Activated T-helper 1 cell treated with anti-CD3 and anti-CD28 coated beads, Interleukin-12 subunit alpha, Interleukin-12 subunit beta, Interleukin-2, Interleukin-4 antibody, amounts not matched to agents 30 ng/mL and 10 ng/mL and 1 ng/mL, durations not matched to agents 14 hours and 24 hours and 36 hours (primary cell): ENCODE measurements around the gene DRAM1. TPM values are rescaled to one million over a fixed set of nuclear protein-coding genes. Genes with fewer than 3 reads are reported as not detected.
A peak's percentile ranks its signal among the peaks of the same experiment; 100 is the strongest.
"Not testable (repeated sequence)": the region's sequence is repeated elsewhere in the genome, so short reads cannot be mapped to it uniquely, and the experiment has no call there.

Experiments used
- DNase-seq: peaks from one replicate; pipeline ENCODE4 v3.0.0; 2021; ENCODE audit warnings: low spot score
- H3K27ac Mint-ChIP-seq: one replicate; pipeline ENCODE4 v1.8.0; 2021; ENCODE audit warnings: mild to moderate bottlenecking, mixed read lengths
- H3K27me3 Mint-ChIP-seq: one replicate; pipeline ENCODE4 v1.8.0; 2022; ENCODE audit warnings: mild to moderate bottlenecking, moderate library complexity, mixed read lengths; ENCODE audit not compliant: insufficient read depth
- H3K36me3 Mint-ChIP-seq: one replicate; pipeline ENCODE4 v1.8.0; 2021; ENCODE audit warnings: low read depth, mixed read lengths
- H3K4me1 Mint-ChIP-seq: one replicate; pipeline ENCODE4 v1.8.0; 2021; ENCODE audit warnings: low read depth, mixed read lengths
- H3K4me3 Mint-ChIP-seq: one replicate; pipeline ENCODE4 v1.8.0; 2021; ENCODE audit warnings: mild to moderate bottlenecking, moderate library complexity, mixed read lengths
- H3K9me3 Mint-ChIP-seq: one replicate; pipeline ENCODE4 v1.8.0; 2021; ENCODE audit warnings: mixed read lengths
- intact Hi-C: fragments of 100-400 bp; cut with micrococcal nuclease; formaldehyde crosslinking; loops from one replicate; pipeline ENCODE4 v1.15.1; 2024
- total RNA-seq: library from RNA; stranded (reverse); gene quantifications from 2 replicates; pipeline ENCODE4 v1.2.3, GENCODE V29; 2022

The DRAM1 gene
- total RNA-seq, 1 donor from 2014 or later: 4.1 TPM

DNA sequence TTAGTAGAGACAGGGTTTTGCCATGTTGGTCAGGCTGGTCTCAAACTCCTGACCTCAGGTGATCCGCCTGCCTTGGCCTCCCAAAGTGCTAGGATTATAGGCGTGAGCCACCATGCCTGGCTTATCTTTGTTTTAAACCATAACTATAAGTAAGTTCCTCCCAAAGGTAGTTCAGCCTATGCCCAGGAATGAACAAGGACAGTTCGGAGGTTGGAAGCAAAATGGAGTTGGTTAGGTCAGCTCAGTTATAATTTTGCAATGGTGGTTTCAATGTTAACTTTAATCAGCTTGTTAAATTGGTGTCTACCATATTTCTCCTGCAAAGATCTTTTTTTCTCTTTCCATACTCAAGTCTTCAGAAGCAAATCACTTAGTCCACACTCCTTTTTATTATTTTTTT lies 9.8 kb upstream of the DRAM1 start:
- H3K36me3 Mint-ChIP-seq, intact Hi-C loops, DNase-seq, H3K4me3 Mint-ChIP-seq, H3K4me1 Mint-ChIP-seq, H3K27me3 Mint-ChIP-seq, H3K9me3 Mint-ChIP-seq, H3K27ac Mint-ChIP-seq: not testable (repeated sequence)

DNA sequence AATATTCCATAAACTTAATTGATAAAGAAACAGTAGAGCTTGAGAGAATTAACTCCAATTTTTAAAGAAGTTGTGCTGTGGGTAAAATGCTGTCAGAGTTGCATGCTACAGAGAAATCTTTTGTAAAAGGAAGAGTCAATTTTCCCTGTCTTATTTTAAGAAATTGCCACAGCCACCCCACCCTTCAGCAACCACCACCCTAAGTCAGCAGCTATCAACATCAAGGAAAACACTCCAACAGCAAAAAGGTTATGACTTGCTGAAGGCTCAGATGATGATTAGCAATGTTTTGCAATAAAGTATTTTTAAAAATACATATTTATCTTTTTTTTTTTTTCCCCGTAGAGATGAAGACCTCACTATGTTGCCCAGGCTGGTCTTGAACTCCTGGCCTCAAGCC lies 6.5 kb upstream of the DRAM1 start:
- intact Hi-C loops: no loop called here
- H3K9me3 Mint-ChIP-seq: no peaks in the 10 kb centered on the region
- no peak for DNase-seq
- H3K27me3 Mint-ChIP-seq: no peaks in the 10 kb centered on the region
- H3K27ac Mint-ChIP-seq: no peak overlapping the region
- H3K36me3 Mint-ChIP-seq: no peaks in the 10 kb centered on the region
- H3K4me3 Mint-ChIP-seq: no peak overlapping the region
- no peaks in the 10 kb centered on the region for H3K4me1 Mint-ChIP-seq

DNA sequence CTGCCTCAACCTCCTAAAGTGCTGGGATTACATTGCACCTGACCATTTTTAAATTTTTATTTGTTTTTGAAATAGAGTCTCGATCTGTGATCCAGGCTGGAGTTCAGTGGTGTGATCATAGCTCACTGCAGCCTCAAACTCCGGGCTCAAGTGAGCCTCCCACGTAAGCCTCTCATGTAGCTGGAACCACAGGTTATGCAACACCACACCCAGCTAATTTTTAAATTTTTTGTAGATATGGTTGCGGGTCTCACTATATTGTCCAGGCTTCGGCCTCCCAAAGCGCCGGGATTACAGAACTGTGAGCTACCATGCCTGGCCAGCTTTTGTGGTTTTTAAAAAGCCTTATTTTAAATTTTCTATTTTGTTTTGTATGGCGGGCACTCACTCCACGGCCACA lies 2.2 kb upstream of the DRAM1 start:
- no peak overlapping the region for H3K4me3 Mint-ChIP-seq
- DNase-seq: no peak
- H3K27ac Mint-ChIP-seq: no peak overlapping the region
- intact Hi-C loops: loop anchor here (5.0 kb wide), 3 partner anchors 83 to 607 kb away; partner anchors contain the start of genes ARL1 and IGF1
- peaks cover 7% of the 10 kb centered on the region for H3K36me3 Mint-ChIP-seq
- H3K9me3 Mint-ChIP-seq: no peaks in the 10 kb centered on the region
- H3K27me3 Mint-ChIP-seq: no peaks in the 10 kb centered on the region
- H3K4me1 Mint-ChIP-seq: peaks cover 12% of the 10 kb centered on the region

GRCh38 chr12:101876322-101876860 lies 989 bp upstream of the DRAM1 start:
- no peak for DNase-seq
- Mint-ChIP-seq H3K36me3 (peaks cover 9% of the 10 kb centered on the region), H3K27ac (peak overlapping the region; percentile 68), H3K4me1 (peaks cover 12% of the 10 kb centered on the region), H3K27me3 (no peaks in the 10 kb centered on the region), H3K4me3 (peak overlapping the region; percentile 90), H3K9me3 (no peaks in the 10 kb centered on the region)
- intact Hi-C loops: loop anchor here (2.0 to 5.0 kb wide), 4 partner anchors 84 to 606 kb away; partner anchors contain the start of genes ARL1, IGF1, NUP37 and PARPBP

GRCh38 chr12:101877806-101878242 lies 444 bp downstream of the DRAM1 start:
- Mint-ChIP-seq H3K36me3 (peaks cover 12% of the 10 kb centered on the region), H3K27me3 (no peaks in the 10 kb centered on the region), H3K4me3 (peak overlapping the region; percentile 90), H3K4me1 (peaks cover 12% of the 10 kb centered on the region), H3K9me3 (no peaks in the 10 kb centered on the region), H3K27ac (peak overlapping the region; percentile 83)
- intact Hi-C loops: loop anchor here (1.0 to 5.0 kb wide), 8 partner anchors 18 to 604 kb away; partner anchors contain the start of genes ARL1, IGF1, NUP37 and PARPBP
- DNase-seq: no peak

DNA sequence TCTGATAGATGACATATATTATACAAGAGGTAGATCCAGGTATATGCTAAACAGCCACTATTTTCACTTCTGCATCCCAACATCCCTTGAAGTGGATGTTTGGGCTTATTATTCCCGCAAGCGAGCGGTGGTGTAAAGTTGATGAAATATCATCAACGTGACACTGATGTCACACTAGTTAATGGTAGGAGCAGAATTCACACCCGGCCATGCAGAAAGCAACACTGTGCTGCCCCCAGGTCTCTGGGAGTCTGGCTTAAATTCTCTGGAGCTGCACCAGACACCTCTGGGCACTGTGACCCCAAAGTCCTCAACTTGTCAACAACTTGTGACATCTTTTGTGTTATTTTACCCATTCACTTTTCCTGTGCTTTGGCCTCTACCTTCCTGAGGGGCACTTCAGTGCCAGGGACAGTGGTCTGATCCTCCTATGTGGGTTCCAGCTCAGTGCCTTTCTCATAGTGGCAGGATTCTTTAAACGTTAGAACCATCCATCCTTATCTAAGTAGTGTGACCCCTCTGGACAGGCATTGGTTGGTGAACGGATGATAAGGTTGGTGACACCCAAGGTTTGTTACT lies 952 bp downstream of the DRAM1 start:
- Mint-ChIP-seq H3K9me3 (no peaks in the 10 kb centered on the region), H3K27me3 (no peaks in the 10 kb centered on the region), H3K36me3 (peaks cover 12% of the 10 kb centered on the region), H3K4me1 (peaks cover 12% of the 10 kb centered on the region), H3K4me3 (peak overlapping the region; percentile 90), H3K27ac (peak overlapping the region; percentile 83)
- intact Hi-C loops: loop anchor here (5.0 kb wide), 3 partner anchors 86 to 604 kb away; partner anchors contain the start of genes ARL1 and IGF1
- no peak for DNase-seq

- Mint-ChIP-seq H3K27me3 (no peaks in the 10 kb centered on the region), H3K4me3 (no peak overlapping the region), H3K27ac (no peak overlapping the region), H3K36me3 (peaks cover 12% of the 10 kb centered on the region), H3K9me3 (no peaks in the 10 kb centered on the region), H3K4me1 (peaks cover 12% of the 10 kb centered on the region)
- no peak for DNase-seq
- intact Hi-C loops: no loop called here
Measured at GRCh38 chr12:101880769-101881168, 3.4 kb downstream of the DRAM1 start.

- peaks cover 12% of the 10 kb centered on the region for H3K36me3 Mint-ChIP-seq
- peaks cover 12% of the 10 kb centered on the region for H3K4me1 Mint-ChIP-seq
- DNase-seq: no peak
- no peak overlapping the region for H3K4me3 Mint-ChIP-seq
- intact Hi-C loops: no loop called here
- H3K9me3 Mint-ChIP-seq: no peaks in the 10 kb centered on the region
- no peaks in the 10 kb centered on the region for H3K27me3 Mint-ChIP-seq
- no peak overlapping the region for H3K27ac Mint-ChIP-seq
Measured at GRCh38 chr12:101881228-101881627, 3.8 kb downstream of the DRAM1 start.

DNA sequence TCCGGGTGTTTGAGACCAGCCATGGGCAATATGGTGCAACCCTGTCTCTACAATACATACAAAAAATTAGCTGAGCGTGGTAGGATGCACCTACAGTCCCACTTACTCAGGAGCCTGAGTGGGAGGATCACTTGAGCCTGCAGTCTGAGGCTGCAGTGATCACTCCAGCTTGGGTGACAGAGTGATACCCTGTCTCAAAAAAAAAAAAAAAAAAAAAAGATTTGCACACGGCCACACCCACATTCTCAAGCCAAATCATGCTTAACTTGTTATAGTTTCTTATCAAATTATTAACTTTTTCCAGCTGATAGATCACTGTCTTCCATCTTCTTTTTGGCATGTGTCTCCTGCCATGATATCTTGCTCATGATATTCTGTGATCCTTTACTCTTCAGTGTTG lies 6.8 kb downstream of the DRAM1 start:
- Mint-ChIP-seq H3K36me3 (peaks cover 6% of the 10 kb centered on the region), H3K4me1 (peaks cover 2% of the 10 kb centered on the region), H3K4me3 (no peak overlapping the region), H3K27ac (no peak overlapping the region), H3K27me3 (no peaks in the 10 kb centered on the region), H3K9me3 (no peaks in the 10 kb centered on the region)
- no peak for DNase-seq
- intact Hi-C loops: no loop called here

- not testable (repeated sequence) for H3K9me3 Mint-ChIP-seq, H3K27ac Mint-ChIP-seq
Measured at GRCh38 chr12:101884781-101885340, 7.5 kb downstream of the DRAM1 start.

GRCh38 chr12:101885912-101886561 lies 8.7 kb downstream of the DRAM1 start:
- Mint-ChIP-seq H3K9me3 (no peaks in the 10 kb centered on the region), H3K27ac (no peak overlapping the region), H3K4me3 (no peak overlapping the region), H3K27me3 (no peaks in the 10 kb centered on the region), H3K36me3 (peaks cover 6% of the 10 kb centered on the region), H3K4me1 (peaks cover 5% of the 10 kb centered on the region)
- DNase-seq: no peak
- intact Hi-C loops: no loop called here

More at GRCh38 chr12:101884781-101885340, 7.5 kb downstream of the DRAM1 start:
- intact Hi-C loops, H3K36me3 Mint-ChIP-seq, H3K4me3 Mint-ChIP-seq, DNase-seq, H3K4me1 Mint-ChIP-seq, H3K27me3 Mint-ChIP-seq: not testable (repeated sequence)

- H3K9me3 Mint-ChIP-seq: no peaks in the 10 kb centered on the region
- H3K27me3 Mint-ChIP-seq: no peaks in the 10 kb centered on the region
- DNase-seq: no peak
- H3K36me3 Mint-ChIP-seq: no peaks in the 10 kb centered on the region
- H3K4me3 Mint-ChIP-seq: no peak overlapping the region
- peaks cover 5% of the 10 kb centered on the region for H3K4me1 Mint-ChIP-seq
- H3K27ac Mint-ChIP-seq: no peak overlapping the region
- intact Hi-C loops: no loop called here
Measured at GRCh38 chr12:101889211-101889752, 11.9 kb downstream of the DRAM1 start.
